PC-9 (cell line): Measurements from ENCODE around the gene GPD2.

Source experiments
- EZH2 ChIP-seq: fragments of 200-600 bp; sonication (generic); IDR thresholded peaks from 2 replicates; pipeline ENCODE4 v1.8.0; 2017; ENCODE audit warnings: antibody characterized with exemption, low read depth
- TF ChIP-seq, protein P1 (sequence below): fragments of 200-600 bp; sonication (generic); conservative IDR thresholded peaks from 2 replicates; pipeline ENCODE4 v1.6.1; 2017; ENCODE audit warnings: mixed run types, antibody characterized with exemption, mild to moderate bottlenecking, moderate library complexity

DNA sequence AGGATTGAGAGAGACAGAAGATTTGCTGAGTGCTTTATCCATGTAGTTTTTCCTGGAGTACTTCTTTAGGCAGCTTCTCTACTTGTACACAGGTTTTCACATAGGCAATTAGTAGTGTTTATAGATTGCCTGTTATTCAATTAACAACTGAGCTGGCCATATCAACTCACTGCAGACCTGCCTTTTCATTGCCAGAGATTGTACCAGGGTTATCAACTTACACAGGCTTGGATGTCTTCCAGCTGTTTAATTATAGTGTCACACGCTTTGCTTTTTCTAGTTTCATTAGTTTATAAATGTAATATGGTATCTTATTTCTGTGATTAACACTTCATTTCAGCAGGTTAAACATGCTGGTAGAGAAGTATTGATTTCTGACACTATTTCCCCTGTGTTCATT is 125.9 kb downstream of the GPD2 start:
- TF ChIP-seq, protein P1, sequence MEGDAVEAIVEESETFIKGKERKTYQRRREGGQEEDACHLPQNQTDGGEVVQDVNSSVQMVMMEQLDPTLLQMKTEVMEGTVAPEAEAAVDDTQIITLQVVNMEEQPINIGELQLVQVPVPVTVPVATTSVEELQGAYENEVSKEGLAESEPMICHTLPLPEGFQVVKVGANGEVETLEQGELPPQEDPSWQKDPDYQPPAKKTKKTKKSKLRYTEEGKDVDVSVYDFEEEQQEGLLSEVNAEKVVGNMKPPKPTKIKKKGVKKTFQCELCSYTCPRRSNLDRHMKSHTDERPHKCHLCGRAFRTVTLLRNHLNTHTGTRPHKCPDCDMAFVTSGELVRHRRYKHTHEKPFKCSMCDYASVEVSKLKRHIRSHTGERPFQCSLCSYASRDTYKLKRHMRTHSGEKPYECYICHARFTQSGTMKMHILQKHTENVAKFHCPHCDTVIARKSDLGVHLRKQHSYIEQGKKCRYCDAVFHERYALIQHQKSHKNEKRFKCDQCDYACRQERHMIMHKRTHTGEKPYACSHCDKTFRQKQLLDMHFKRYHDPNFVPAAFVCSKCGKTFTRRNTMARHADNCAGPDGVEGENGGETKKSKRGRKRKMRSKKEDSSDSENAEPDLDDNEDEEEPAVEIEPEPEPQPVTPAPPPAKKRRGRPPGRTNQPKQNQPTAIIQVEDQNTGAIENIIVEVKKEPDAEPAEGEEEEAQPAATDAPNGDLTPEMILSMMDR, result no peak
- no peak for TF ChIP-seq EZH2
